ENCODE results near the gene OPCML. TPM values are rescaled to one million over a fixed set of nuclear protein-coding genes. Genes with fewer than 3 reads are reported as not detected.

The OPCML gene
- polyA plus RNA-seq, 1 donor from 2014 or later = 11.6 TPM

DNA sequence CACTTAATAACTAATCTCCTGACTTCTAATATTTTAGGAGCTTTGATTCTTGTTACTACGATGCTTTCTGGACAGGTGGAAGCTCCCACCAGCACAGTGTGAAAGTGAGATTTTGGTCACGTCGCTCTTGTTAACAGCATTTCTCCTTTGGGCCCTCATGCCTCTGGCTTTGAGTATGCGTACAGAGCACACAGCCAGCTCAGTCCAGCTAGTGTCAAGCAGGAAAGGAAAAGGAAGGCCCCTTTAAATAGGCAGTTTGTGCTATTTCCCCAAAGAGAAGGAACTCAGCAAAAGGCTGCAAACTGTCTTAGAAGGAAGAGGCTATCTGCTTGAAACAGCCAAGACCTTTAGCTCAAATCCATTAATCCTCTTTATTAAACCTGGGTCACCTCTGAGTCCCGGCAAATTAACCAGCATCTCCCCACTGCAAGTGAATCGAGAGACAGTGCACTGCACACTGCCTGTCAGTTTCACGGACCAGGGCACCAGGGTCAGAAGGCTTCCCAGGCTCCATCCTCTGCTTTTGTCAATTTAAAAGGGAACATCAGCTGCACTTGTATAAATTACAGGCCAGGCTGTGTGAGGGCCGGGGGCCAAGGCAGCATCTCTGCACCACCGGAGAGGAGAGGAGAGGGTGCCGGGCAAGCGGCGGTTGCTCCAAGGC is 34.7 kb downstream of the OPCML start:
- no peaks in the 10 kb centered on the region for H4K20me1 ChIP-seq (ENCODE audit: insufficient read depth)
- H3K27me3 ChIP-seq (ENCODE audit: insufficient read depth, low read depth, low read length) = no peaks in the 10 kb centered on the region
- H3K4me3 ChIP-seq (ENCODE audit: low read length) = no peak overlapping the region
- no peaks in the 10 kb centered on the region for H3K36me3 ChIP-seq (ENCODE audit: insufficient read depth, low read length)
- H3F3A ChIP-seq (ENCODE audit: insufficient read depth, low read length, poor library complexity, severe bottlenecking) = no peaks in the 10 kb centered on the region
- H3K79me2 ChIP-seq (replicated peaks; ENCODE audit: insufficient read depth, low read length) = no peaks in the 10 kb centered on the region
- no peaks in the 10 kb centered on the region for H3K9me2 ChIP-seq (ENCODE audit: insufficient read depth, low read length)
- no peak overlapping the region for H3K27ac ChIP-seq (ENCODE audit: low read length)
- no peak overlapping the region for H3K9ac ChIP-seq (ENCODE audit: low read length)
- no peak overlapping the region for H3K4me2 ChIP-seq (ENCODE audit: low read length)
- TF ChIP-seq EP300 (conservative IDR thresholded peaks at IDR 0.05; ENCODE audit: poor library complexity, severe bottlenecking) (no peak), MXI1 (conservative IDR thresholded peaks at IDR 0.05; ENCODE audit: poor library complexity, severe bottlenecking) (no peak), RAD21 (conservative IDR thresholded peaks at IDR 0.05) (no peak), EZH2 (IDR thresholded peaks at IDR 0.05; ENCODE audit: borderline replicate concordance, insufficient read depth, low read length, poor library complexity, severe bottlenecking) (no peak), POLR2AphosphoS5 (IDR thresholded peaks at IDR 0.05) (no peak), TAF1 (IDR thresholded peaks at IDR 0.05; ENCODE audit: low read depth) (no peak), SMC3 (conservative IDR thresholded peaks at IDR 0.05; ENCODE audit: poor library complexity) (no peak)
- TF ChIP-seq, protein P1, sequence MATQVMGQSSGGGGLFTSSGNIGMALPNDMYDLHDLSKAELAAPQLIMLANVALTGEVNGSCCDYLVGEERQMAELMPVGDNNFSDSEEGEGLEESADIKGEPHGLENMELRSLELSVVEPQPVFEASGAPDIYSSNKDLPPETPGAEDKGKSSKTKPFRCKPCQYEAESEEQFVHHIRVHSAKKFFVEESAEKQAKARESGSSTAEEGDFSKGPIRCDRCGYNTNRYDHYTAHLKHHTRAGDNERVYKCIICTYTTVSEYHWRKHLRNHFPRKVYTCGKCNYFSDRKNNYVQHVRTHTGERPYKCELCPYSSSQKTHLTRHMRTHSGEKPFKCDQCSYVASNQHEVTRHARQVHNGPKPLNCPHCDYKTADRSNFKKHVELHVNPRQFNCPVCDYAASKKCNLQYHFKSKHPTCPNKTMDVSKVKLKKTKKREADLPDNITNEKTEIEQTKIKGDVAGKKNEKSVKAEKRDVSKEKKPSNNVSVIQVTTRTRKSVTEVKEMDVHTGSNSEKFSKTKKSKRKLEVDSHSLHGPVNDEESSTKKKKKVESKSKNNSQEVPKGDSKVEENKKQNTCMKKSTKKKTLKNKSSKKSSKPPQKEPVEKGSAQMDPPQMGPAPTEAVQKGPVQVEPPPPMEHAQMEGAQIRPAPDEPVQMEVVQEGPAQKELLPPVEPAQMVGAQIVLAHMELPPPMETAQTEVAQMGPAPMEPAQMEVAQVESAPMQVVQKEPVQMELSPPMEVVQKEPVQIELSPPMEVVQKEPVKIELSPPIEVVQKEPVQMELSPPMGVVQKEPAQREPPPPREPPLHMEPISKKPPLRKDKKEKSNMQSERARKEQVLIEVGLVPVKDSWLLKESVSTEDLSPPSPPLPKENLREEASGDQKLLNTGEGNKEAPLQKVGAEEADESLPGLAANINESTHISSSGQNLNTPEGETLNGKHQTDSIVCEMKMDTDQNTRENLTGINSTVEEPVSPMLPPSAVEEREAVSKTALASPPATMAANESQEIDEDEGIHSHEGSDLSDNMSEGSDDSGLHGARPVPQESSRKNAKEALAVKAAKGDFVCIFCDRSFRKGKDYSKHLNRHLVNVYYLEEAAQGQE (IDR thresholded peaks at IDR 0.05; ENCODE audit: borderline replicate concordance) = no peak
- TF ChIP-seq, protein P2, sequence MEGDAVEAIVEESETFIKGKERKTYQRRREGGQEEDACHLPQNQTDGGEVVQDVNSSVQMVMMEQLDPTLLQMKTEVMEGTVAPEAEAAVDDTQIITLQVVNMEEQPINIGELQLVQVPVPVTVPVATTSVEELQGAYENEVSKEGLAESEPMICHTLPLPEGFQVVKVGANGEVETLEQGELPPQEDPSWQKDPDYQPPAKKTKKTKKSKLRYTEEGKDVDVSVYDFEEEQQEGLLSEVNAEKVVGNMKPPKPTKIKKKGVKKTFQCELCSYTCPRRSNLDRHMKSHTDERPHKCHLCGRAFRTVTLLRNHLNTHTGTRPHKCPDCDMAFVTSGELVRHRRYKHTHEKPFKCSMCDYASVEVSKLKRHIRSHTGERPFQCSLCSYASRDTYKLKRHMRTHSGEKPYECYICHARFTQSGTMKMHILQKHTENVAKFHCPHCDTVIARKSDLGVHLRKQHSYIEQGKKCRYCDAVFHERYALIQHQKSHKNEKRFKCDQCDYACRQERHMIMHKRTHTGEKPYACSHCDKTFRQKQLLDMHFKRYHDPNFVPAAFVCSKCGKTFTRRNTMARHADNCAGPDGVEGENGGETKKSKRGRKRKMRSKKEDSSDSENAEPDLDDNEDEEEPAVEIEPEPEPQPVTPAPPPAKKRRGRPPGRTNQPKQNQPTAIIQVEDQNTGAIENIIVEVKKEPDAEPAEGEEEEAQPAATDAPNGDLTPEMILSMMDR (IDR thresholded peaks at IDR 0.05; ENCODE audit: poor library complexity, severe bottlenecking) = no peak
- H3K9me3 ChIP-seq (ENCODE audit: low read length) = no peaks in the 10 kb centered on the region
- H2AFZ ChIP-seq (ENCODE audit: low read depth, low read length) = no peak overlapping the region

DNA sequence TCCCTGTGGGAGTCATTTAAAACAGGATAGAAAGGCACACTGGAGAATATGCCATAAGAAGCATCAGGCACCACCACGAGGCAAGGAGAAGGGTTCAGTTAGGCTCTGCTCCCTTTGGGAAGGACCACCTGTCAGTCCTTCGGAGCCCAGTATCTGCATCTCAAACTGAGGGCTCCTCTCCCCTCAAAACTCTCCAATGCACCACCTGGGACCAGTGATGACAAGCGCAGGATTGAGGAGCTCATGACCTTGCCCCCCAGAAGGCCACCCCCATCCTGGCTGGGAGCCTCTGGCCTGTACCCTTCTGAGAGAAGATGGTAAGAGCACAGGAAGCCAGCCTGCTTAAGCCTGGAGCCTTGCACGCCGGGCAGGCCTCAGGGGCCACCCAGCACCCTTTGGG is 39.4 kb downstream of the OPCML start:
- Histone ChIP-seq H4K20me1 (ENCODE audit: insufficient read depth) (no peaks in the 10 kb centered on the region), H3K27ac (ENCODE audit: low read length) (no peak overlapping the region), H3K9me2 (ENCODE audit: insufficient read depth, low read length) (no peaks in the 10 kb centered on the region), H3K4me2 (ENCODE audit: low read length) (no peak overlapping the region), H3F3A (ENCODE audit: insufficient read depth, low read length, poor library complexity, severe bottlenecking) (no peaks in the 10 kb centered on the region), H3K4me3 (ENCODE audit: low read length) (no peak overlapping the region), H2AFZ (ENCODE audit: low read depth, low read length) (no peak overlapping the region), H3K79me2 (replicated peaks; ENCODE audit: insufficient read depth, low read length) (no peaks in the 10 kb centered on the region), H3K36me3 (ENCODE audit: insufficient read depth, low read length) (no peaks in the 10 kb centered on the region), H3K9ac (ENCODE audit: low read length) (no peak overlapping the region), H3K27me3 (ENCODE audit: insufficient read depth, low read depth, low read length) (no peaks in the 10 kb centered on the region), H3K9me3 (ENCODE audit: low read length) (no peaks in the 10 kb centered on the region)
- TF ChIP-seq, protein P2 (IDR thresholded peaks at IDR 0.05; ENCODE audit: poor library complexity, severe bottlenecking) = no peak
- no peak for TF ChIP-seq EZH2 (IDR thresholded peaks at IDR 0.05; ENCODE audit: borderline replicate concordance, insufficient read depth, low read length, poor library complexity, severe bottlenecking)
- TF ChIP-seq TAF1 (IDR thresholded peaks at IDR 0.05; ENCODE audit: low read depth) = no peak
- no peak for TF ChIP-seq POLR2AphosphoS5 (IDR thresholded peaks at IDR 0.05)
- TF ChIP-seq SMC3 (conservative IDR thresholded peaks at IDR 0.05; ENCODE audit: poor library complexity) = no peak
- TF ChIP-seq EP300 (conservative IDR thresholded peaks at IDR 0.05; ENCODE audit: poor library complexity, severe bottlenecking) = no peak
- TF ChIP-seq, protein P1 (IDR thresholded peaks at IDR 0.05; ENCODE audit: borderline replicate concordance) = no peak
- no peak for TF ChIP-seq RAD21 (conservative IDR thresholded peaks at IDR 0.05)
- no peak for TF ChIP-seq MXI1 (conservative IDR thresholded peaks at IDR 0.05; ENCODE audit: poor library complexity, severe bottlenecking)
